A549 (cell line): ENCODE measurements around the gene HES4. TPM values are rescaled to one million over a fixed set of nuclear protein-coding genes. Genes with fewer than 3 reads are reported as not detected.

ENCODE experiments used
- ATOH8 ChIP-seq: fragments of 250-450 bp; sonication (Bioruptor Pico); IDR thresholded peaks from 2 replicates; pipeline ENCODE4 v1.5.0; 2020; ENCODE audit warnings: low read depth, mild to moderate bottlenecking, moderate library complexity
- BCL3 ChIP-seq: fragments of >200 bp; sonication (Bioruptor Twin); formaldehyde crosslinking; IDR thresholded peaks from 3 replicates; pipeline ENCODE4 v1.6.1; 2016
- BHLHE40 ChIP-seq: IDR thresholded peaks from 2 replicates; pipeline ENCODE4 v1.6.1; 2012; ENCODE audit warnings: low read depth, low read length, inconsistent platforms
- CBX8 ChIP-seq: fragments of 200-600 bp; sonication (generic); IDR thresholded peaks from 2 replicates; pipeline ENCODE4 v1.6.1; 2016
- CEBPB ChIP-seq, 2 experiments: fragments of >200 bp in 1 of 2; sonication (Bioruptor Twin) in 1 of 2; formaldehyde crosslinking in 1 of 2; IDR thresholded peaks; 2 replicates each; pipeline ENCODE4 v1.6.1; 2012 to 2016
- CHD2 ChIP-seq: fragments of 150-350 bp; IDR thresholded peaks from 2 replicates; pipeline ENCODE4 v1.6.1; 2014; ENCODE audit warnings: low read length; ENCODE audit not compliant: partially characterized antibody
- CHD4 ChIP-seq: fragments of 200-600 bp; sonication (generic); IDR thresholded peaks from 2 replicates; pipeline ENCODE4 v1.6.1; 2016; ENCODE audit warnings: antibody characterized with exemption, mild to moderate bottlenecking, borderline replicate concordance
- EHF ChIP-seq: fragments of 250-450 bp; sonication (Bioruptor Pico); IDR thresholded peaks from 2 replicates; pipeline ENCODE4 v1.5.0; 2020; ENCODE audit warnings: mild to moderate bottlenecking
- EHMT2 ChIP-seq: fragments of 200-600 bp; sonication (generic); IDR thresholded peaks from 2 replicates; pipeline ENCODE4 v1.6.1; 2016; ENCODE audit warnings: antibody characterized with exemption, low read depth, mild to moderate bottlenecking, moderate library complexity
- EP300 ChIP-seq, 2 experiments: fragments of >200 bp; sonication (Bioruptor Twin); formaldehyde crosslinking; IDR thresholded peaks; 2 replicates in 1 of 2; 3 replicates in 1 of 2; pipeline ENCODE4 v1.6.1; 2016 to 2017
- FOSB ChIP-seq: fragments of 250-450 bp; sonication (Bioruptor Pico); IDR thresholded peaks from 2 replicates; pipeline ENCODE4 v1.5.0; 2020; ENCODE audit warnings: mild to moderate bottlenecking, moderate library complexity
- FOSL2 ChIP-seq, 2 experiments: fragments of 450-650 bp in 1 of 2; fragments of >200 bp in 1 of 2; sonication (Bioruptor Twin) in 1 of 2; formaldehyde crosslinking; IDR thresholded peaks; 2 replicates each; pipeline versions ENCODE4 v1.5.0 to v1.6.1; 2016 to 2020; ENCODE audit warnings: mild to moderate bottlenecking in 1 of 2, moderate library complexity in 1 of 2
- HDAC2 ChIP-seq: fragments of 200-600 bp; sonication (generic); IDR thresholded peaks from 2 replicates; pipeline ENCODE4 v1.6.1; 2016
- HOXA7 ChIP-seq: fragments of 250-450 bp; sonication (Bioruptor Pico); IDR thresholded peaks from 2 replicates; pipeline ENCODE4 v1.5.0; 2020; ENCODE audit warnings: mild to moderate bottlenecking, moderate library complexity
- HOXB5 ChIP-seq: fragments of 250-450 bp; sonication (Bioruptor Pico); IDR thresholded peaks from 2 replicates; pipeline ENCODE4 v1.5.0; 2020; ENCODE audit warnings: mild to moderate bottlenecking, moderate library complexity
- JUNB ChIP-seq: fragments of >200 bp; sonication (Bioruptor Twin); formaldehyde crosslinking; IDR thresholded peaks from 2 replicates; pipeline ENCODE4 v1.6.1; 2016
- KDM5A ChIP-seq: fragments of 200-600 bp; sonication (generic); IDR thresholded peaks from 2 replicates; pipeline ENCODE4 v1.6.1; 2016; ENCODE audit warnings: antibody characterized with exemption, mild to moderate bottlenecking
- MAFK ChIP-seq: fragments of 450-650 bp; IDR thresholded peaks from 2 replicates; pipeline ENCODE4 v1.6.1; 2014; ENCODE audit not compliant: partially characterized antibody
- MAZ ChIP-seq: fragments of 150-350 bp; IDR thresholded peaks from 2 replicates; pipeline ENCODE4 v1.6.1; 2014; ENCODE audit warnings: antibody characterized with exemption, low read depth, low read length, borderline replicate concordance
- MYC ChIP-seq: IDR thresholded peaks from 2 replicates; pipeline ENCODE4 v1.6.1; 2012; ENCODE audit warnings: mild to moderate bottlenecking, inconsistent platforms, low read length, improper control_type of control experiment, borderline replicate concordance
- NFE2L2 ChIP-seq: fragments of 150-350 bp; conservative IDR thresholded peaks from 2 replicates; pipeline ENCODE4 v1.6.1; 2014; ENCODE audit warnings: low read length
- NPAS2 ChIP-seq: fragments of 250-450 bp; sonication (Bioruptor Pico); IDR thresholded peaks from 2 replicates; pipeline ENCODE4 v1.8.0; 2022; ENCODE audit warnings: mild to moderate bottlenecking, moderate library complexity, borderline replicate concordance
- NR3C1 ChIP-seq: fragments of >200 bp; sonication (Bioruptor Twin); formaldehyde crosslinking; IDR thresholded peaks from 3 replicates; pipeline ENCODE4 v1.6.1; 2017
- PBX3 ChIP-seq: IDR thresholded peaks from 2 replicates; pipeline ENCODE4 v1.6.1; 2012
- PHF8 ChIP-seq: fragments of 200-600 bp; sonication (generic); IDR thresholded peaks from 2 replicates; pipeline ENCODE4 v1.6.1; 2016; ENCODE audit warnings: low read depth, mild to moderate bottlenecking, antibody characterized with exemption, moderate library complexity, borderline replicate concordance
- POLR2AphosphoS2 ChIP-seq: conservative IDR thresholded peaks from 2 replicates; pipeline ENCODE4 v1.6.1; 2012; ENCODE audit warnings: low read length, improper control_type of control experiment, inconsistent platforms
- RAD21 ChIP-seq, 2 experiments: fragments of >200 bp in 1 of 2; sonication (Bioruptor Twin) in 1 of 2; formaldehyde crosslinking in 1 of 2; IDR thresholded peaks in 1 of 2; conservative IDR thresholded peaks in 1 of 2; 2 replicates in 1 of 2; 3 replicates in 1 of 2; pipeline ENCODE4 v1.6.1; 2012 to 2018; ENCODE audit warnings: inconsistent platforms in 1 of 2
- RARB ChIP-seq: fragments of 250-450 bp; sonication (Bioruptor Pico); IDR thresholded peaks from 2 replicates; pipeline ENCODE4 v1.8.0; 2021; ENCODE audit warnings: mild to moderate bottlenecking, moderate library complexity
- RCOR1 ChIP-seq: fragments of 150-350 bp; IDR thresholded peaks from 2 replicates; pipeline ENCODE4 v1.6.1; 2014; ENCODE audit warnings: antibody characterized with exemption, low read length, low read depth
- RFX5 ChIP-seq: fragments of 450-650 bp; IDR thresholded peaks from 2 replicates; pipeline ENCODE4 v1.7.1; 2014; ENCODE audit warnings: antibody characterized with exemption, mild to moderate bottlenecking, moderate library complexity
- RNF2 ChIP-seq: fragments of 200-600 bp; sonication (generic); IDR thresholded peaks from 2 replicates; pipeline ENCODE4 v1.6.1; 2016; ENCODE audit warnings: low read depth, mild to moderate bottlenecking, antibody characterized with exemption, moderate library complexity, borderline replicate concordance
- SMC3 ChIP-seq: fragments of >200 bp; sonication (Bioruptor Twin); formaldehyde crosslinking; IDR thresholded peaks from 3 replicates; pipeline ENCODE4 v1.6.1; 2018; ENCODE audit warnings: inconsistent platforms
- SREBF2 ChIP-seq: fragments of 450-650 bp; IDR thresholded peaks from 2 replicates; pipeline ENCODE4 v1.6.1; 2014; ENCODE audit warnings: mild to moderate bottlenecking, moderate library complexity
- TFCP2L1 ChIP-seq: fragments of 250-450 bp; sonication (Bioruptor Pico); IDR thresholded peaks from 2 replicates; pipeline ENCODE4 v1.5.0; 2021; ENCODE audit warnings: mild to moderate bottlenecking
- TP53 ChIP-seq: fragments of 250-450 bp; sonication (Bioruptor Pico); IDR thresholded peaks from 2 replicates; pipeline ENCODE4 v1.5.0; 2021; ENCODE audit warnings: mild to moderate bottlenecking, moderate library complexity
- ZC3H11A ChIP-seq: fragments of 450-650 bp; IDR thresholded peaks from 2 replicates; pipeline ENCODE4 v1.6.1; 2014; ENCODE audit warnings: antibody characterized with exemption, mild to moderate bottlenecking
- ZFP36 ChIP-seq: fragments of 450-650 bp; IDR thresholded peaks from 2 replicates; pipeline ENCODE4 v1.6.1; 2014; ENCODE audit warnings: borderline replicate concordance; ENCODE audit not compliant: partially characterized antibody
- ZNF302 ChIP-seq: fragments of 250-450 bp; sonication (Bioruptor Pico); IDR thresholded peaks from 2 replicates; pipeline ENCODE4 v1.9.0; 2021; ENCODE audit warnings: inconsistent platforms, mild to moderate bottlenecking, moderate library complexity
- ZSCAN20 ChIP-seq: fragments of 250-450 bp; sonication (Bioruptor Pico); IDR thresholded peaks from 2 replicates; pipeline ENCODE4 v1.8.0; 2022; ENCODE audit warnings: mild to moderate bottlenecking, moderate library complexity
- polyA plus RNA-seq, 4 experiments: library from polyadenylated mRNA; depleted of rRNA in 3 of 4; stranded (reverse); fragments of >200 nt; fragmentation: RNase III in 1 of 4; extraction: RNeasy Plus Mini Kit Qiagen cat#74134 plus additional on column Dnase treatment in 1 of 4; gene quantifications; 2 replicates in 3 of 4; 3 replicates in 1 of 4; pipeline ENCODE4 v1.2.3, GENCODE V29; 2011 to 2017
- TF ChIP-seq, protein P1 (sequence below): IDR thresholded peaks from 2 replicates; pipeline ENCODE4 v1.6.1; 2012
- TF ChIP-seq, protein P2 (sequence below): fragments of 150-350 bp; IDR thresholded peaks from 2 replicates; pipeline ENCODE4 v1.6.1; 2014; ENCODE audit warnings: low read depth, mild to moderate bottlenecking, low read length

The HES4 gene
- polyA plus RNA-seq, 2 of the 4 experiments (the other 2 are of a cell fraction): 5.9 to 8.4 TPM

DNA sequence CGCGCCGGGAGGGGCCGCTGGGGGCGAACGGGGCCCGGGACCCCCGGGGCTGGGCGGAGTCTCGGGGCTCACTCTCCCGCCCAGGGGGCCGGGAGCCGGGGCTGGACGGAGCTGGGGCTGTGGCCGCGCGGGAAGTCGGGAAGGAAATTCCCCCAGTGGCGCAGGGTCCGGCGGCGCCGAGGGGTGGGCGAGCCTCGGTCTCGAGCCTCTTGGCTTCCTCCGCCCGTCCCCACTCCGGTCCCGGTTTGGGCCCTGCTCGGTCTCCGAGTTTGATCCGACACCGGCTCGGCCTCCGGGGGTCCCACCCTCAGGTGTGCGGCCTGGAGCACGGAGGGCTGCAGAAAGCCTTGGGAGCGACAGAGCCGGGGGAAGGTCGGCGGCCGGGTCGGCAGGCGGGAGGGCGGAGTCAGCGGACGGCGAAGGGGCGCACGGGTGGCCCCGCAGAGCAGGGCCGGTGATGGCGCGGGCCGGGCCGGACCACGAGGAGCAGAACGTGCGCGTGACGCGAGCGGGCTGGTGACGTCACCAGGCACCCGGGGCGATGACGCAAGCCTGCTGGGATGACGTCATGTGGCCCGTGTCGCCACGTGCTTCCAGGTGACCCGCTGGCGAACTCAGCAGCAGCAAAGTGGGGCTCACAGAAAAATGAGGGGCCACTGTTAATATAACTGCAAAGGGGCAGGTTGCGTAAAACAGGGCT is 610 bp upstream of the HES4 start (continued):
- TF ChIP-seq MAZ (0 out of 2 replicates have a peak, but pooled peaks have one; percentile 37), CHD2 (no peak), ZSCAN20 (CRISPR knock-in tag) (peak; percentile 64; the same call in 1 of the 2 replicates), ZC3H11A (no peak), EP300 (IDR thresholded peaks at IDR 0.05) (no peak), CBX8 (no peak), CEBPB (IDR thresholded peaks at IDR 0.05) (peak; percentile 53 to 81; a peak in 3 of 4 replicates), PBX3 (0 out of 2 replicates have a peak, but pooled peaks have one; percentile 18), FOSB (CRISPR knock-in tag) (peak; percentile 88; the same call in 1 of the 2 replicates), RNF2 (no peak), JUNB (no peak), MYC (peak; percentile 96), RFX5 (0 out of 2 replicates have a peak, but pooled peaks have one; percentile 38), RARB (peak; percentile 89), PHF8 (peak; percentile 72), BHLHE40 (peak; percentile 97), ZNF302 (no peak; the same call in 1 of the 2 replicates), FOSL2 (IDR thresholded peaks at IDR 0.05) (no peak), FOSL2 (CRISPR knock-in tag; IDR thresholded peaks at IDR 0.05) (peak; percentile 99), TP53 (CRISPR knock-in tag) (peak; percentile 89), POLR2AphosphoS2 (no peak), NR3C1 (no peak), SMC3 (no peak), ZFP36 (no peak), RAD21 (conservative IDR thresholded peaks at IDR 0.05 in 1 of 2, IDR thresholded peaks at IDR 0.05 in 1 of 2) (no peak), TFCP2L1 (CRISPR knock-in tag) (peak; percentile 72; the same call in 1 of the 2 replicates), SREBF2 (no peak), NFE2L2 (no peak), EHF (CRISPR knock-in tag) (peak; percentile 81), BCL3 (no peak), CHD4 (no peak), RCOR1 (no peak), HOXA7 (CRISPR knock-in tag) (peak; percentile 87), KDM5A (no peak), HOXB5 (CRISPR knock-in tag) (peak; percentile 94; the same call in 1 of the 2 replicates), EHMT2 (no peak), ATOH8 (CRISPR knock-in tag) (peak; percentile 85), NPAS2 (peak; percentile 91), MAFK (no peak), HDAC2 (no peak)
- TF ChIP-seq, protein P1, sequence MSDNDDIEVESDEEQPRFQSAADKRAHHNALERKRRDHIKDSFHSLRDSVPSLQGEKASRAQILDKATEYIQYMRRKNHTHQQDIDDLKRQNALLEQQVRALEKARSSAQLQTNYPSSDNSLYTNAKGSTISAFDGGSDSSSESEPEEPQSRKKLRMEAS: peak; percentile 100
- TF ChIP-seq, protein P2, sequence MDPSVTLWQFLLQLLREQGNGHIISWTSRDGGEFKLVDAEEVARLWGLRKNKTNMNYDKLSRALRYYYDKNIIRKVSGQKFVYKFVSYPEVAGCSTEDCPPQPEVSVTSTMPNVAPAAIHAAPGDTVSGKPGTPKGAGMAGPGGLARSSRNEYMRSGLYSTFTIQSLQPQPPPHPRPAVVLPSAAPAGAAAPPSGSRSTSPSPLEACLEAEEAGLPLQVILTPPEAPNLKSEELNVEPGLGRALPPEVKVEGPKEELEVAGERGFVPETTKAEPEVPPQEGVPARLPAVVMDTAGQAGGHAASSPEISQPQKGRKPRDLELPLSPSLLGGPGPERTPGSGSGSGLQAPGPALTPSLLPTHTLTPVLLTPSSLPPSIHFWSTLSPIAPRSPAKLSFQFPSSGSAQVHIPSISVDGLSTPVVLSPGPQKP: no peak
